Fibroblast of villous mesenchyme (primary cell): Measurements from ENCODE around the gene SPINT2. TPM values are rescaled to one million over a fixed set of nuclear protein-coding genes. Genes with fewer than 3 reads are reported as not detected.

Source experiments
- DNase-seq: peaks from one replicate; pipeline ENCODE4 v3.0.0-alpha.2; 2010; ENCODE audit warnings: low read depth
- H3K4me3 ChIP-seq: 2 replicates; pipeline ENCODE4 v1.5.1; 2011; ENCODE audit warnings: low read depth, mild to moderate bottlenecking, low read length
- total RNA-seq: library from RNA; depleted of rRNA; stranded (reverse); fragments of >200 nt; gene quantifications from 2 replicates; pipeline ENCODE4 v1.2.3, GENCODE V29; 2012
- TF ChIP-seq, protein P1 (sequence below): IDR thresholded peaks from 2 replicates; pipeline ENCODE4 v1.5.1; 2012; ENCODE audit warnings: low read depth, mild to moderate bottlenecking, low read length; ENCODE audit not compliant: insufficient read depth

SPINT2 gene
- total RNA-seq, 1 donor = 3.5 TPM

DNA sequence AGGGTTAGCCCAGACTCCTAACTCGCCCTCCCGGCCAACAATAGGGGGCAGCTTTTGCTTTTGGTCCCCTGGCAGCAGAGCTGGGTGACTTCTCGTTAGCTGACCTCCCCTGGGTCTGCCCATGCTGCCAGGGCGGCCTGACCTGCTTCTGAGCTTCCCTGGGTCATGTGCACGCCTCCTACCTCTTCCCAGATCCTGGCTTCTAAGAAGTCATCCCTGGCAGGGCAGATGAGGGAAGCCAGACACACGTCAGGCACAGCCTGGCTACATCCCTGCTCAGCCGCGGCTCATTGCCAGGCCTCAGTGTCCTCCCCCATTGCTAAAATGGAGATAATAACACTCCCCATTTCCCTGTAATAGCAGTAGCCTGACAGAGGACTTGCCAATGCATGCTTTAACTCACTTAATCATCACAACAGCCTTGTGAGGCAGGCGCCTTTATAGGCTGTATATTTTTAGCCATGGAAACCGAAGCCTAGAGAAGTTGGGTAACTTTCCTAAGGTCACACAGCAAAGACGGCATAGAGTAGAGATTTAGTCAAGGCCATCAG lies 57.3 kb downstream of the SPINT2 start:
- peak overlapping the region; percentile 73 for H3K4me3 ChIP-seq
- TF ChIP-seq, protein P1, sequence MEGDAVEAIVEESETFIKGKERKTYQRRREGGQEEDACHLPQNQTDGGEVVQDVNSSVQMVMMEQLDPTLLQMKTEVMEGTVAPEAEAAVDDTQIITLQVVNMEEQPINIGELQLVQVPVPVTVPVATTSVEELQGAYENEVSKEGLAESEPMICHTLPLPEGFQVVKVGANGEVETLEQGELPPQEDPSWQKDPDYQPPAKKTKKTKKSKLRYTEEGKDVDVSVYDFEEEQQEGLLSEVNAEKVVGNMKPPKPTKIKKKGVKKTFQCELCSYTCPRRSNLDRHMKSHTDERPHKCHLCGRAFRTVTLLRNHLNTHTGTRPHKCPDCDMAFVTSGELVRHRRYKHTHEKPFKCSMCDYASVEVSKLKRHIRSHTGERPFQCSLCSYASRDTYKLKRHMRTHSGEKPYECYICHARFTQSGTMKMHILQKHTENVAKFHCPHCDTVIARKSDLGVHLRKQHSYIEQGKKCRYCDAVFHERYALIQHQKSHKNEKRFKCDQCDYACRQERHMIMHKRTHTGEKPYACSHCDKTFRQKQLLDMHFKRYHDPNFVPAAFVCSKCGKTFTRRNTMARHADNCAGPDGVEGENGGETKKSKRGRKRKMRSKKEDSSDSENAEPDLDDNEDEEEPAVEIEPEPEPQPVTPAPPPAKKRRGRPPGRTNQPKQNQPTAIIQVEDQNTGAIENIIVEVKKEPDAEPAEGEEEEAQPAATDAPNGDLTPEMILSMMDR = no peak
- DNase-seq = peak; percentile 90

DNA sequence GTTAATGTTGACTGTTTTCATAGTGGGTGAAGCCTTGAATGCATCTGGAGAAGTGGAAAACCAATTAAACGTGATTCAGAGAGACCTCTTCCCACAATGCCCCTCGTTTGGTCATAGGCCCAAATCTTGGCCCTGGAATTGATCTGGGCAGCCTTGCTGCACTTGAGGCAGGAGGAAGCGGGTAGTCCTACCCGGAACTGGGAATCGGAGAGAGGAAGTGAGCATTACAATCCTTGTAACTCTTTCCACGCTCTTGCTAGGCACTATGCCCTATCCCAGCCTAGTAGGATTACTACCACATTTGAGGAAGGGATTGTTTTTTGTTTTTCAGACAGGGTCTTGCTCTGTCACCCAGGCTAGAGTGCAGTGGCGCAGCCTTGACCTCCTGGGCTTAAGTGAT lies 58.9 kb downstream of the SPINT2 start:
- TF ChIP-seq, protein P1 = no peak
- no peak for DNase-seq
- H3K4me3 ChIP-seq = no peak overlapping the region

DNA sequence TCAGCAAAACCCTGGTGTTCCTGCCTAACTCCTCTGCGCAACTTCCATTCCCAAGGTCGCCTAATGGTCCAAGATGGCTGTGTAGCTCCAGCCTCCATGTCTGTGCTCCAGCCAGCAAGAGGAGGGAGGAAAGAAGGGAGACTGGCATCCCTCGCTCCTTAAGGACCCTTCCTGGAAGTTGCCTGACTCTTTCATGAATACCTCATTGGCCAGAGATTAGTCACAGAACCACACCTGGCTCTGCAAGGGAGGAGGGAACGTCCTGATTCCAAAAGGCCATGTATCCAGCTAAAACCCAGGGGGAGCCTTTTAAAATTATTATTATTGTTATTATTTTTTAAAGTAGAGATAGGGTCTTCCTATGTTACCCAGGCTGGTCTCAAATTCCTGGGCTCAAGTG lies 60.1 kb downstream of the SPINT2 start:
- TF ChIP-seq, protein P1 = no peak
- no peak overlapping the region for H3K4me3 ChIP-seq
- DNase-seq = no peak

DNA sequence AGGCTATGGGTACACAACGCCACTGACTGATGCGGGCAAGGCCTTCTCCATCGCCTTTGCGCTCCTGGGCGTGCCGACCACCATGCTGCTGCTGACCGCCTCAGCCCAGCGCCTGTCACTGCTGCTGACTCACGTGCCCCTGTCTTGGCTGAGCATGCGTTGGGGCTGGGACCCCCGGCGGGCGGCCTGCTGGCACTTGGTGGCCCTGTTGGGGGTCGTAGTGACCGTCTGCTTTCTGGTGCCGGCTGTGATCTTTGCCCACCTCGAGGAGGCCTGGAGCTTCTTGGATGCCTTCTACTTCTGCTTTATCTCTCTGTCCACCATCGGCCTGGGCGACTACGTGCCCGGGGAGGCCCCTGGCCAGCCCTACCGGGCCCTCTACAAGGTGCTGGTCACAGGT lies 62.2 kb downstream of the SPINT2 start:
- TF ChIP-seq, protein P1 = no peak
- no peak for DNase-seq
- no peak overlapping the region for H3K4me3 ChIP-seq

DNA sequence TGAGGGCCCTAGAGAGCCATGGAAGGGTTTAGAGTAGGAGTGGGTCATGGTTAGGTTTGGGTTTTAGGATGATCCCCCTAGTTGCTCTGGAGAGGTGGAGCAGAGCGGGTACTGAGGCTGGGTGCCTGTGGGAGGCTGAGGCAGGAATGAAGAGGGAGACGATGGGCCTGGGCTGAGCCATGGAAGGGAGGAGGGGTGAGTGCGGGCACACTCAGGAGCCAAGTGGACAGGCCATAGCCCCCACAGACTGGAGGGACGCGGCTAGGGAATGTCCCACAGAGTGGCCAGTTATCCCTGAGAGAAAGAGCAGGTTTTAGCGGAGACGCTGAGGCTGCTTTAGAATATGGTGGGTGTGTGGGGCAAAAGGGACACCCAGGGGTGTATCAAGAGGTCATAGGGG lies 65.3 kb downstream of the SPINT2 start:
- TF ChIP-seq, protein P1 = no peak
- DNase-seq = no peak
- H3K4me3 ChIP-seq = no peak overlapping the region

DNA sequence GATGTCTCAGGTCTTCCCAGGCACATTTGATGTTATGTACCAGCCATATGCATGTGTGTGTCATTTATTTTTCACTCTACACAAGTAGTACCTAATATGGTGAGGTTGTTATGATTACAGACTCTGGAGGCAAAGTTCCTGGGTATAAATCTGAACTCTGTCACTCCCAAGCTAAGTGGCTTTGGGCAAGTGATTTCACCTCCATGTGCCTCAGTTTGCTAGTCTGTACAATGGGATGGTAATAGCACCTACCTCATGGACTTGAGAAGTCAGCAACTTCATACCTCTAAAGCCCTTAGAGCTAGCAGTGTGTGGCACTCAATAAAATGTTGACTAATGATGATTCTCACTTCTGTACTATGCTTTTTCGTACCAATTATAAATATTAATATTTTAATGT lies 67.4 kb downstream of the SPINT2 start:
- DNase-seq = no peak
- H3K4me3 ChIP-seq = no peak overlapping the region
- TF ChIP-seq, protein P1 = no peak

DNA sequence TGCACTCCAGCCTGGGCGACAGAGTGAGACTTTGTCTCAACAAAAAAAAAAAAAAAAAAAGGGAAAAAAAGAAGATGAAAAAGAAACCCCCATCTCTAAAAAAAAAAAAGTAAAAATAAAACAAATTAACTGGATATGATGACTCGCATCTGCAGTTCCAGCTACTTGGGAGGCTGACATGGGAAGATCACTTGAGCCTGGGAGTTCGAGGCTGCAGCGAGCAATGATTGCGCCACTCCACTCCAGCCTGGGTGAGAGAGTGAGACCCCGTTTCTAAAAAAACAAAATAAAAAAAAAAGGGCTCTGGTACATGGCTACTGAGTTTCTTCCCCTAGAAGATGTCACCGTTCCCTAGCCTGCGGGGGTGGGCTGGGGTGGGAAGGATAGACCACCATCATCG lies 68.9 kb downstream of the SPINT2 start:
- TF ChIP-seq, protein P1 = no peak
- H3K4me3 ChIP-seq = no peak overlapping the region
- DNase-seq = no peak
